ENCODE data around the gene CAPN9.
"Not testable (repeated sequence)": the region's sequence is repeated elsewhere in the genome, so short reads cannot be mapped to it uniquely, and the experiment has no call there.

The CAPN9 gene

DNA sequence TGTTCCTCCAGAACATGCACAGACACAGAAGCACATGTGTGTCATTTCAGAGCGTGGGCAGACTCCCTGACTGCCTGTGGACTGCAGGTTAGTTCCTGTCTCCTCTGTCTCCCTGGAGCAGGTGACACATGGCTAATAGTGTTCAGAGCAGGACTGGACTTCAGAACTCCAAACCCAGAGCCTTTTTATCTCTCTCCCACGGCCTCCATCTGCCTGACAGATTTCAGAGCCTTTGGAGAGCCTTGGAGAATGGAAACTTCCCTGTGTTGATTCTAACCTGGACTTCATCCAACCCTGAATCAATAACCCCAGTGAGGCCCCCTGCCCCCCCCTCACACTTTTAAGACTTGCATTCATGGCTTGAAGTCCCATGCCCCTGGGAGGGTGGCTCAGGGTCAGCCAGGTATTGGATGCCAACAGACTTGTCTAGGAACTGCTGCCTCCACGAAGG lies 76.8 kb downstream of the CAPN9 start:
- DNase-seq (ENCODE audit: low spot score), result no peak

- no peak for DNase-seq (ENCODE audit: low spot score)
Observed at GRCh38 chr1:230824551-230824918, 77.3 kb downstream of the CAPN9 start.

DNA sequence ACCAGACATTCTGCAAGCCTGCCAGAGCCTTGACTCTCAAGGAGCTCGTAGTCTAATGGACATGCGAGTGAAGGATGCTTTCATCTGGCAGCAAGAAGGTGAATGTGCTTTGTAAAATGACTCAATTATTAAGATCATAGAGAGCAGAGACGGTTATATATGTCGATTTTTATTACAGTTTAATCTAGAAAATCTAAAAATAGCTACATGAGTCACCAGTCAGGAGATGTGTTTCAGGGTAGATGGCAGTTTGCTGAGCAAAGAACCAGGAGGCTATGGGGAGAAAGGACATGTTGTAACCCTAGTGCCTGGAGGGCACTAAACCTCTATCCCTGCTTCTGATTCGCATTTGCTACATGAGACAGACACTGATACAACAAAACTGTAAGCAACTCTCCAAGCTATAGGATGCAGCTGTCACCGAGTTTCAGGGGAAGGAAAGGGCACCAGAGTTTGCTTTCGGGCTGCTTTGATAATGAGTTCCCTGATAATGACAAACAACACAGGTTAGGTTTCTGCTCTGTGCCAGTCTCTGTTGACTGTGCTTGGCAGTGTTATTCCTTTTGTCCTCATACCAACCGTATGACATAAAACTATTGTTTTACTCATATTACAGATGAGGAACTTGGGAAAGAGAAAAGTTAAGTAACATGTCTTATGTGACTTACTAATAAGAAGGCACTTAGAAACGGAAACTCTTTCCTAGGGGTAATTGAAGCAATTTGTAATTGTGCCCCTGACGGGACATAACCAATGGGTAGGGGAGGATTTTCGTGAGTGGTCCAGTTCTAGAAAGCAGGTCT lies 77.9 kb downstream of the CAPN9 start:
- no peak for DNase-seq (ENCODE audit: low spot score)

DNA sequence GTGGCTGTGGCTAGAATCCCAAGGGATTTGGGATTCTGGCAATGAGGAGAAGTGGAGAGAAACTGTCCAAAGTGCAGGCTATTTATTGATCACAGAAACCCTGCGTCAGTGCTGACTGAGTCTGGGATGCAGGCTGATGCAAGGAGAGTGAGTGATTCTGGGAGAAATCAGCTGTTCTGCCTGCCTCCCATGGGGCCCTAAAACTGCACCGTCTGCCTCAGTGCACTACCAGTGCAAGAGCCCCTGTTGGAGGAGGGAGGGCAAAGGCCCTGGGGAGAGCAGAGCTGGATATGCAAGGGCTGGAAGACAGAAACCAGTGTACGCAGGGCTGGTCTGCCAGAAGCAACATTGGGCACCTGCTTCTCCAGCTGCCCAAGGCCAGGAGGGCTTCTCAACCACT lies 78.6 kb downstream of the CAPN9 start:
- DNase-seq (ENCODE audit: low spot score), result no peak

- DNase-seq (ENCODE audit: low spot score), result no peak
Observed at GRCh38 chr1:230826166-230826875, 79.1 kb downstream of the CAPN9 start.

- no peak for DNase-seq (ENCODE audit: low spot score)
Observed at GRCh38 chr1:230827081-230827681, 80.0 kb downstream of the CAPN9 start.

GRCh38 chr1:230827801-230828200 lies 80.6 kb downstream of the CAPN9 start:
- no peak for DNase-seq (ENCODE audit: low spot score)

DNA sequence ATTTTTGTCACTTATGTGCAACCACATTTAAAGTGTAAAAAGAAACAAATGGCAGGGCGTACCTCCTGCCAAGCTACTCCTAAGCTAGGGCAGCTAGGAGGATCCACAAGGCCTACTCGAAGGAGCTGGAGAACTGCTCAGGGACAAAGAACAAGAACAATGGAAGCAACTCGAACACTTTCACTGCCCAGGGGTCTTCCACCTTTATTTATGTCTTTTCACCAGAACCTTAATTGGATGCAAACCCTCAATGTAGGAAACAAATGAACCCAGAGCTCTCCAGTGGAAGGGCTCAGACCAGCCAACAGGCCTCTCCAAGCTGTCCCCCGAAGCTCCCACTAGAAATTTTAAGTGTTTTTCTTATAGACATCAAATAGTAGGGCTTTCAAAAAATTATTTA lies 81.2 kb downstream of the CAPN9 start:
- DNase-seq (ENCODE audit: low spot score), result no peak

DNA sequence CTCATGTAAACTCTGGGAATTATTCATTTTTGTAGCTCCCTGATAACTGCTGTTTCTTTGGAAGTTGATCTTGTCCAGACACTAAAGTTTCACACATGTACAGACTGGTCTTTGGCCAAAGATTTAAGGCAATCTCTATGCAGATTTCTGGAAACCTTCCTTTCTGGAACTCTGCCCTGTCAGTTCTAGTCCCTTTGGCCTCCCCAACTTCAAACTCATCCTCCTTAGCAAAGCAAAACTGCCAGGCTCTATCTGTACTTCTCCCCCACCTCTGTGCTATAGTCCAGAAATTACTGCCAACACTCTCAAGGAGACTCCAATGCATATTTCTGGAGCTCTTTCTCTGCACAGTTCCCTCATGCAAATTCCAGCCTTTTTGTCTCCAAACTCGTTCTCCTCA lies 84.6 kb downstream of the CAPN9 start:
- DNase-seq (ENCODE audit: low spot score), result no peak

DNA sequence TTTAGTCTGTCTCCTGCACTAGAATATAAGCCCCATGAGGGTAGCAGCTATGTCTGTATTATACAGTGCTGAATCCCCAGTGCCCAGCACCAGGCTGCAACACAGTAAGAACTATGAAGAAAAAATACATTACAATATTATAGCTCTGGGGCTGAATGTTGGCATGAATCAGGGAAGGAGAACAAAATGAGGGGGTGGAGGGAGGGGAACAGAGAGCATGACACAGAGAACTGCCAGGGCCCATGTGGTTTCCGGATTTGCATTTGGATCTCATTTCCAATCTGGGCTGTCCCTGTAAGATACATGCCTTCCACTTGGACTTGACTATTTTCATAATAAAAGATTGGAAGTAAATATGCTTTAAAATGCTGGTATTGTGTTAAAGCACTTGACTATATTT lies 85.3 kb downstream of the CAPN9 start:
- no peak for DNase-seq (ENCODE audit: low spot score)

- no peak for DNase-seq (ENCODE audit: low spot score)
Observed at GRCh38 chr1:230833511-230833910, 86.3 kb downstream of the CAPN9 start.

DNA sequence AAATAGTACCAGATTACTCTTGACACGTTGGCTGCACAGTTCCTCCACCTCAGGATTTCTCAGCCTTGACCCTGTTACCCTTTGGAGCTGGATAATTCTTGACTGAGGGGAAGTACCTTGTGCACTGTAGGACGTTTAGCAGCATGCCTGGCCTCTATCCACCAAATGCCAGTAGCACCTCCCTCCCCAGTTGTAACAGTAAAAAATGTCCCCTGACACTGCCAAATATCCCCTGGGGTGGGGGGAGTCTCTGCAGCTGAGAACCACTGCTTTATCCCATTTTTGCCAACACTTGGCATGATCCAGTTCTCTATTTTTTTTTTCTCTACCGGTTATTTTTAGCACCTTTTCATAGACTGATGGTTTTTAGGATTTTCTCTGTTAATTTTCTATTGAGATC lies 87.1 kb downstream of the CAPN9 start:
- DNase-seq (ENCODE audit: low spot score), result no peak

GRCh38 chr1:230836347-230836746 lies 89.2 kb downstream of the CAPN9 start:
- DNase-seq (ENCODE audit: low spot score), result no peak

DNA sequence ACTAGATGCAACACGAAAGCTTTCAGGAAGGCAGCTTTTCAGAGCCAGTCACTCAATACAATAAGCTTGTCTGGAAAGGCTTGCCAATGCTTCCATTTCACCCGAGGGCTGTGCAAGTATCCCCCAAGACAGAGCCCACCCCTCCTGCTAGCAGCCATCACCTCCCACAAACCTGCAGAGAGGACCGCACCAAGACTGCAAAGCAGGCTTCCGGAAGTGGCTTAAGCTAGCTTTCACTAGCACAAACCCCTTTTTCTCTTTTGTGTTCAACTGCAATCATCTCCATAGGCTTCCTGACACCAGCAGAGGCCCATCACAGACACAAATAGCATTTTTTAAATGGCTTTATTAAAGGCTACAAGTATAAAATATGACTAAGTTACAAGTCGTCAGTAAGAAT lies 89.6 kb downstream of the CAPN9 start:
- no peak for DNase-seq (ENCODE audit: low spot score)

DNA sequence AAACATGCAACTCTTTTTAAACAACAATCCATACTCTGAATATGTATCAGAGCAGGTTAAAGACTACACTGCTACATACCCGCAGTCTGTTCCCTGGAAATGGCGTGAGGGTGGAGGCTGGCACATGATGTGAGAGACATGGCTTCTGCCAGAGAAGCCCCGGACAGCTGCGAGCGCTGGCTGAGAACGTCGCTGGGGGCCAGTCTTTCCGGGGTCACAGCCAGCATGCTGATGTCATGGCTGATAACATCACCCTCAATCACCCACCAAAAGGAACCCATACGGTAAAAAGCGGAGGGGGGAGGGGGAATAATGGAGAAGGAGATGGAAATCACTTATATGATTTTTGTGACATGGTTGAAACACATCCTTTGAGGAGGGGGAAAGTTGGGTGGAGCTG lies 92.0 kb downstream of the CAPN9 start:
- DNase-seq (ENCODE audit: low spot score), result no peak

GRCh38 chr1:230842801-230843200 lies 95.6 kb downstream of the CAPN9 start:
- DNase-seq (ENCODE audit: low spot score), result no peak

DNA sequence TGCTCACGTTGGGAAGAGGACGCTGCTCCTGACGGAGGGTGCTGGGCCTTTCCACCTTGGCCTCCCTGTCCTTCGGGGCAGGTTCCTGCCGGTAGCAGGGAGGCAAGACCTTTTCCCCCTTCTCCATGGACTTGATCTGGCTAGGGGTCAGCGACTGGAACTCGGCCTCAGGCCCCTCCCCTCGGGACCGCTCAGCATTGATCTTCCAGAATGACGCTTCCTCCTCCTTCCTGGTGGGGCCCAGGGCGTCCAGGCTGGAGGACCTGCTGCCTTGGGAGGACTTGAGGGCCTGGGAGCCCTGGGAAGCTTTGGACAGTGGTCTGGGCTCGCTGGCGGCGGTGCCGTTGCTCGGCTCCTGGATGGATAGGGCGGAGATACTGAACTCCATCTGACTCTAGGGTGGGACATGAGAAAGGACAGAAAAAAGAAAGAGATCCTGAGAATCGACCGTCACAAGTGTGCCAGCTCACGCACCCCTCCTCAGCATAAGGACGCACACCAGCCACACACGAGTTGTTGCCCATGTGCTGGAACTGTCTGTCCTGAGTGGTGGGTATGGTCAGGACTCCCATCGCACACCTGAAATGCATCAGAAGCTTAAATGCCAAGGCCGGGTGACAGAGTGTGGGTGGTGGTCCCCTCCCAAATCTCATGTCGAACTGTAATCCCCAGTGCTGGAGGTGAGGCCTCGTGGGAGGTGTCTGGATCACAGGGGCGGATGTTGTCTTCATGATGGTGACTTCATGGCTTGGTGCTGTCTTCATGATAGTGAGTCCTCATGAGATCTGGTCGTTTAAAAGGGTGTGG lies 96.5 kb downstream of the CAPN9 start:
- no peak for DNase-seq (ENCODE audit: low spot score)

GRCh38 chr1:230844561-230844960 lies 97.4 kb downstream of the CAPN9 start:
- DNase-seq (ENCODE audit: low spot score), result no peak

DNA sequence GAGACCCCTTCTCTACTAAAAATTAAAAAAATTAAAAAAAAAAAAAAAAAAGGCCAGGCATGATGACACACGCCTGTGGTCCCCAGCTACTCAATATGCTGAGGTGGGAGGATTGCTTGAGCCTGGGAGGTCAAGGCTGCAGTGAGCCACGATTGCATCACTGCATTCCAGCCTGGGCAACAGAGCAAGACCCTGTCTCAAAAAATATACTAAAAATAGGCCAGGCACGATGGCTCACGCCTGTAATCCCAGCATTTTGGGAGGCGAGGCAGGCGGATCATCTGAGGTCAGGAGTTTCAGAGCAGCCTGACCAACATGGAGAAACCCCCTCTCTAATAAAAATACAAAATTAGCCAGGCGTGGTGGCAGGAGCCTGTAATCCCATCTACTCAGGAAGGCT lies 98.0 kb downstream of the CAPN9 start:
- DNase-seq (ENCODE audit: low spot score), result not testable (repeated sequence)

DNA sequence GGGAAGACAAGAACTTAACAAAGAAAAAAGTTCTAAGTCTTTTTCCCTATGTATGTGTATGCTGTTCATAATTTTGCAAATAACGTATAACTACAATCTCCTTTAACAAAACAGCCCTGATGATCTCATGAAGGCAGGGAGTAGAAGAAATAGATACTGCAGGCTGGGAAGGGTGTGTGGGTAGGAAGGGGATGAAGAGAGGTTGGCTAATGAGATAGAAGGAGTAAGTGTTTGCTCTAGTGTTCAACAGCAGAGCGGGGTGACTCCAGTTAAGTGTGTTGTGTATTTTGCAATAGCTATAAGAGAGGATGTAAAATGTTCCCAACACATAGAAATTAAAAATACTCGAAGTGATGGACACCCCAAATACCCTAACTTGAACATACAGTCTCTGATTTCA lies 101.0 kb downstream of the CAPN9 start:
- DNase-seq (ENCODE audit: low spot score), result no peak

DNA sequence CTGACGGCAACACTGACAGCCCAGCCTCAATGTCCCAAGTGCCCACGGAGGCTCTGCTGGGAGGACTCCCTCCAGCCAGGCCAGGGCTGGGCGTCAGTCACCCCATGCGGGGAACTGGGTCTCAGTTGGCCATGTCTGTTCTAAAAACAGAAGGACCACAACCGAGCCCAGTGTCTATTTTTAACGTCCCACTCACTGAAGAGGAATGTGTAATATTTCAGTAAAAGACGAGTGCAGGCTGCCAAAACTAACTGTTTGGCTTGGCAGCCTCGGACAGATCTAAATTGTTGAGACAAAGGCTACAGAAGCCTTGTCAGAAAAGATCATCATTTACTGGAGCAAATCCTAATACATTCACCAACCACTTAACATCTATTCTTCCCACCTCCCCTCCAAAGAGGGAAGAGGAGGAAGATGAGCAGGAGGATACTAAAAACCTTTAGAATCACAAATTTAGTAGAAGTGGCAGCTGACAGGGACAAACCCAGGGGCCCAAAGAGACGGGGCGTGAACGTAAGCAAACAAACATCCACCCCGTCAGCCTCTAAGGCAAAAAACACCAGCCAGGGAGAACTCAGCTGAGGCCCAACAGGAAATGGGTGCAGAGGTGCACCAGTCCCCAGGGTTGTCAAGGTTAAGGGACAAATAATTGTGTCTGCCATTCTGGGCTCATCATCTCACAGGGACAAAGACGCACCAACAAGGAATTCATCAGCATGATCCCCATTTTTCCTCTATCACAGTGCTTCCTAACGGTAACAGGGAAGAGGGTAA lies 102.5 kb downstream of the CAPN9 start:
- no peak for DNase-seq (ENCODE audit: low spot score)

DNA sequence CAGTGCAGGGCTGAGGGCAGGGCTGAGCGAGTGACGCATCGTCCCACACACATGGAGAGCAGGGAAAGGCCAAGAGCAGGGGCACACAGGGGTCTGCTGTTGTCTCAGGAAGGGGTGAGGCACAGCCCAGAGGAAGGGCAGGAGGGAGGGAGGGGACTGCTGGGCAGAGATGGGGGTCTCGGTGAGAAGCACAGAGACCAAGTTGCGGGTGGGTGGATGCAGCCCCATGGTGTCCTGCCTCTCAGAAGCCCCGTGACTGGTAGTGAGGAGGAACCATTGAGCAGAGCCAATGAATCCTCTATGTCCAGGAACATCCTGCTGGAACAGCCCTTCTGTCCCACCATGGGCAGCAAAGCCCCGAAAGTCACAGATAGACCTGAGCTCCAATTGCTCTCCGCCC lies 103.4 kb downstream of the CAPN9 start:
- DNase-seq (ENCODE audit: low spot score), result no peak

Data from CD4-positive, alpha-beta T cell treated with Interleukin-15 for 4 hours (primary cell).